SK-N-MC (cell line): ENCODE results near the gene XAGE5.
"Not testable (repeated sequence)": the region's sequence is repeated elsewhere in the genome, so short reads cannot be mapped to it uniquely, and the experiment has no call there.

Experiments used
- DNase-seq: peaks from one replicate; pipeline ENCODE4 v3.0.0-alpha.2; 2011; ENCODE audit warnings: low read depth, low spot score
- H3K27ac ChIP-seq: fragments of 200-600 bp; sonication (generic); 2 replicates; pipeline ENCODE4 v1.5.1; 2016; ENCODE audit warnings: mixed run types
- H3K36me3 ChIP-seq: fragments of 200-600 bp; sonication (generic); 2 replicates; pipeline ENCODE4 v1.6.1; 2017; ENCODE audit warnings: antibody characterized with exemption, low read length, mixed read lengths; ENCODE audit not compliant: insufficient read depth
- H3K4me3 ChIP-seq: fragments of 200-600 bp; sonication (generic); 2 replicates; pipeline ENCODE4 v1.5.1; 2016
- H3K9ac ChIP-seq: fragments of 200-600 bp; sonication (generic); 2 replicates; pipeline ENCODE4 v1.8.0; 2017; ENCODE audit warnings: mixed run types, mixed read lengths; ENCODE audit not compliant: insufficient read length
- H3K9me3 ChIP-seq: fragments of 200-600 bp; sonication (generic); 2 replicates; pipeline ENCODE4 v1.6.1; 2017; ENCODE audit warnings: low read depth, mild to moderate bottlenecking, antibody characterized with exemption, low read length, moderate library complexity, mixed read lengths
- EZH2 ChIP-seq: fragments of 200-600 bp; sonication (generic); IDR thresholded peaks from one replicate; pipeline ENCODE4 v1.6.1; 2017; ENCODE audit warnings: antibody characterized with exemption
- FOXP2 ChIP-seq: optimal IDR thresholded peaks from 2 replicates; pipeline ENCODE3; 2011; ENCODE audit warnings: mild to moderate bottlenecking, moderate library complexity; ENCODE audit not compliant: insufficient read depth; ENCODE audit errors: extremely low read length, control extremely low read depth
- POLR2AphosphoS5 ChIP-seq: IDR thresholded peaks from 2 replicates; pipeline ENCODE4 v1.6.1; 2012; ENCODE audit warnings: mild to moderate bottlenecking, low read depth, low read length, borderline replicate concordance

XAGE5 gene, protein sequence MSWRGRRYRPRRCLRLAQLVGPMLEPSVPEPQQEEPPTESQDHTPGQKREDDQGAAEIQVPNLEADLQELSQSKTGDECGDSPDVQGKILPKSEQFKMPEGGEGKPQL

DNA sequence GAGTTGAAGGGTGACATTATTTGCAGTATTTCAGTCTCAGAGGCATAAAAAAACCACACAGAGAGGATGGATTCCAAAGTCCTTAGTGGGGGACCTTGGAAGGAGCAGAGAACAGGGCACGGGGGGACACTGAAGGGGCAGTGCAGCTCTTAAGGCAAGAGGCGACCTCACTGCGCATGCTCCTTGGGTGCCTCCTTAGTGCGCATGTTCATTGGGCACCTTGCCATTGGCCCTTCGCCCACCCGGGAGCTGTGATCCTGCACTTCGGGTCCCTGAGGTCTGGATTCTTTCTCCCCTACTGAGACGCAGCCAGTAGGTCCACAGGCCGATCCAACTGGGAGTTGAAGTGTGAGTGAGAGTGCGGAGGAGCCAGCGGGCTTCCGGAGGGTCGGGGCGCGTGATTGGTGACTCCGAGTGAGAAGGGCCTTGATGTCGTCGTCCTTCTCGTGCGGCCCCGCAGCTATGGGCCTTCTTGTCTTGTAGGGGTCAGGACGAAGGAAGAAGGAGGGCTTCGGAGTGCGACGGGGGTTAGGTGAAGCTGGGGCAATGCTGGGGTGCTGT is at the start of gene XAGE5:
Gene XAGE5, plus strand, starts transcription at position 223 of the 561 bp plus-strand sequence. CDS start 1,280 bp downstream, outside the sequence.
- H3K9ac ChIP-seq = no peak within 1 kb of the TSS
- TF ChIP-seq FOXP2 (no peak), POLR2AphosphoS5 (no peak), EZH2 (no peak)
- no peak within 1 kb of the TSS for H3K27ac ChIP-seq
- no peaks in the 10 kb centered on the region for H3K36me3 ChIP-seq
- no peak within 1 kb of the TSS for H3K4me3 ChIP-seq
- H3K9me3 ChIP-seq = no peaks in the 10 kb centered on the region
- DNase-seq = no peak

DNA sequence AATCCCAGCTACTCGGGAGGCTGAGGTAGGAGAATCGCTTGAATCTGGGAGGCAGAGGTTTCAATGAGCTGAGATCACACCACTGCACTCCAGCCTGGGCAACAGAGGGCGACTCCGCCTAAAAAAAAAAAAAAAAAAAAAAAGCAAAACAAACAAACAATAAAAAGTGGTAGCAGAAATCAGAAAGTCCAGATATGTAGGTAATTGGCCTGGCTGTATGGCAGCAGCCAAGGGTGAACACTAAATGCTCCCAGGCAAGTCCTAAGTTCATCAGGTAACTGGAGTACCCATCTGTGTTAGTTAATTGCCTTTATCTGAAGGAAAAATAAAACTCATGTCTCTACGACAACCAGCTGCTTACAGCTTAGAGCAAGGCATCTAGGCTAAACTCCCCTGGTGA is 45.1 kb upstream of the XAGE5 start:
- H3K9ac ChIP-seq, H3K36me3 ChIP-seq, H3K4me3 ChIP-seq, DNase-seq, H3K27ac ChIP-seq, H3K9me3 ChIP-seq: not testable (repeated sequence)

DNA sequence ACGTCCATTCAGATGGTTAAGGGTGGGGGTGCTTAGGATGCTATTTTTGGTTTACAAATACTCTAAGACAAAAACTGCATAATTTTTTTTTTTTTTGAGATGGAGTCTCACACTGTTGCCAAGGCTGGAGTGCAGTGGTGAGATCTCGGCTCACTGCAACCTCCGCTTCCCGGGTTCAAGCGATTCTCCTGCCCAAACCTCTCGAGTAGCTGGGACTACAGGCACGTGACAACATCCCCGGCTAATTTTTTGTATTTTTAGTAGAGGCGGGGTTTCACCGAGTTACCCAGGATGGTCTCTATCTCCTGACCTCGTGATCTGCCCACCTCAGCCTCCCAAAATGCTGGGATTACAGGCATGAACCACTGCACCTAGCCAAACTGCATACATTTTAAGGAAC is 37.6 kb upstream of the XAGE5 start:
- H3K36me3 ChIP-seq, H3K9ac ChIP-seq, H3K4me3 ChIP-seq, H3K9me3 ChIP-seq, DNase-seq, H3K27ac ChIP-seq: not testable (repeated sequence)

DNA sequence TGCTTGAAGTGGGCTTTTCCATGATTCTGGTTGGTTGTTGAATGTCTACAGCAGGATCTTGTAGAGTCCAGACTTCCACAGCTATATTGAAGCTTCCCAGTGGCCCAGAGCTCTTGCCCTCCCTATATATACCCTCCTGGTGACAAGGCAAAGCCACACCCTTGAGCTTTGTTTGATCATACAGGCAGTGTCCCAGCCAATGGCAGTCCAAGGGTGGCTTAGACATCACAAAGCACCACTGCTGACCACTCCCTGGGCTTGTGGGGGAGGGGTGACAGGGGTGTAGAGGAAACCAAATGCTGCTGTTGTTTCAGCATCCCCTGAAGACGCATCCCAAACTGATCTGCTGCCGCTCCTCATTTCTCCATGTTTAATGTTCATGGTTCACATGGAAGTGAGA is 13.8 kb upstream of the XAGE5 start, which contains the start of gene SPANXN5:
Gene SPANXN5, minus strand, starts transcription at position 101 of the 400 bp plus-strand sequence. Its CDS starts 79 bp downstream, at position 22.
- not testable (repeated sequence) for H3K9ac ChIP-seq, DNase-seq

DNA sequence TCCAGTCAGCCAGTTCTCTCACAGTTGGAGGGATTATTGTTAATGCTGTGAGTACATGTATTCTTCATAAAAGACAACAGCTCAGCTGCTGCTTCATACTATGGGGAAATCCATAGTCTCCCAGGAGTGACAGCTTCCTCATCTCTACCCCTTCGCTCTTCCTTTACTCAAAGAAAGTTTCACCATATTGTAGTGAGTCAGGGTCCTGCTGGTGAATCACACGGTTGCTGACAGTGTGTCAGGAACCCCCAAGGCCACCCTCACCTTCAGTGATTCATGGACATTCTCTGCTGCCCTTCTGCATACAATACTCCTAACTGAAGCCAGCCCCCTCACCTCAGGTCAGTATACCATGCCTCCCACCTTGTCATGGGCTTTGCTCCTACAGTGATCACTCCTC is 6.2 kb upstream of the XAGE5 start:
- not testable (repeated sequence) for H3K36me3 ChIP-seq, H3K4me3 ChIP-seq, H3K27ac ChIP-seq, H3K9me3 ChIP-seq, H3K9ac ChIP-seq, DNase-seq

More for the DNA sequence above, 13.8 kb upstream of the XAGE5 start, which contains the start of gene SPANXN5:
- not testable (repeated sequence) for H3K9me3 ChIP-seq, H3K27ac ChIP-seq, H3K36me3 ChIP-seq, H3K4me3 ChIP-seq

DNA sequence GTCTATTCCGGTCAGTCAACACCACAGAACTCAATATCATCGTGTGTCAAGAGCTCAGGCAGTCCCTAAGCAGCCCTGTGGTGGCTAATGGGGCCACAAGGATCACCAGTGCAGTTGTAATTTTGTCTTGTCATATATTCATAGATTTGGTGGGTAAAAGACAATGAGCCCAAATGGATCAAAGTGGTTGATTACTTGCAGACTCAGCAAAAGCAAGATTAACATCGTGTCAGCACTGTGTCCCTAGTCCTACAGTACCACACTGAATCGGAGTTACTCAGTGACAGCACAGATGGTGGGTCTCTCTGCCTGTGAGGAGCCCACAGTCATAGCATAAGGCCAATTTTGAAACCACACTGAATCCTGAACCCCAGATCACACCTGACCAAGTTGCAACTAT is 8.7 kb downstream of the XAGE5 start:
- Histone ChIP-seq H3K36me3 (no peaks in the 10 kb centered on the region), H3K4me3 (no peak overlapping the region), H3K9ac (no peak overlapping the region), H3K9me3 (no peaks in the 10 kb centered on the region), H3K27ac (no peak overlapping the region)
- TF ChIP-seq FOXP2 = no peak
- no peak for TF ChIP-seq EZH2
- TF ChIP-seq POLR2AphosphoS5 = no peak
- DNase-seq = no peak

DNA sequence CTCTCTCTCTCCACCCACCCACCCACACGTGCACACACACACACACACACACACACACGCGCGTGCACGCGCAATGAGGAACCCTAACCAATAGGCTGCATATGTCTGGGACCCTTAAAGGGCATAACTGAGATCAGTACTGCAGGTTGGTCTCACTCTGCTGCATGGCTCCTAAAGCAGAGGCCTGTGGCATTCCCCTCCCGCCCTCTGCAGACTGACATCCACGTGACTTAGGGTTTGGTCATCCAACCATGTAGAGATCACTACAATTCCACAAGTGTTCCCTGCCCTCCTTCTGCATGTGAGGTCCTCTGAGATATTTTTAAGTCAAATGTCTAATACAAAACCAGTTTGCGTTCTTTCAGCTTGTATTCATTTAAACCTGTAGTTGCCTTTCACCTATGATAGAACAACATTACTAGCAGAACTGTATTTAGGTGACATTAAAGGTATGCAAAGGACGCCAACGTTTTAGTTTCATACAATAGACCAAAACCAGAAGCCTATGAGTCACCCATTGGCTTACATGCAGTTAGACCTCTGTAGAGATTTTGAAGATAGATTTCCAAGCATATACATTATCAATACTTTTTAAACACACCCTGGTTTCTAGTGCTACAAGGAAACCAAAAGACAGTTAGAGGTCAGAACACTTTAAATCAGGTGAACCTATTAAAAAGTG is 10.1 kb downstream of the XAGE5 start:
- no peak overlapping the region for H3K27ac ChIP-seq
- TF ChIP-seq POLR2AphosphoS5 = no peak
- TF ChIP-seq FOXP2 = no peak
- no peak for TF ChIP-seq EZH2
- no peak overlapping the region for H3K4me3 ChIP-seq
- H3K36me3 ChIP-seq = no peaks in the 10 kb centered on the region
- H3K9ac ChIP-seq = no peak overlapping the region
- H3K9me3 ChIP-seq = no peaks in the 10 kb centered on the region
- no peak for DNase-seq

DNA sequence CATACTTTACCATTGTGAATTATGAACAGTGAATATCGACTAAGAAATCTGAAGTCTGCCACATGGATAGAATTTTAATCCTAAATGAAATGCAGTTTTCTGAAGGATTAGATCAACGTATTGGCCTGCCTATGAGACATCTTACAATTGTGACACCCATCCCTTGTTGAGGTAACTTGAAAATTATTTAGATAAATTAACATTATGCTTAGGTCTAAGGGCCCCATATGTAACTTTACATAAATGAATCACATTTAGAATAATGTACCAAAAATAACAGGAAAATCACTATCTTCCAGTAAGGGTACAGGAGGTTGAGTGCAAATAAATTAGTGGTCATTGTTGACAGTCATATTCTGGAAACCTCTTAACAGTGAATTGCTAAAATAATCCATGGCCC is 13.5 kb downstream of the XAGE5 start:
- H3K36me3 ChIP-seq = no peaks in the 10 kb centered on the region
- no peak overlapping the region for H3K27ac ChIP-seq
- TF ChIP-seq EZH2 (no peak), POLR2AphosphoS5 (no peak), FOXP2 (no peak)
- H3K4me3 ChIP-seq = no peak overlapping the region
- DNase-seq = no peak
- no peak overlapping the region for H3K9ac ChIP-seq
- no peaks in the 10 kb centered on the region for H3K9me3 ChIP-seq

DNA sequence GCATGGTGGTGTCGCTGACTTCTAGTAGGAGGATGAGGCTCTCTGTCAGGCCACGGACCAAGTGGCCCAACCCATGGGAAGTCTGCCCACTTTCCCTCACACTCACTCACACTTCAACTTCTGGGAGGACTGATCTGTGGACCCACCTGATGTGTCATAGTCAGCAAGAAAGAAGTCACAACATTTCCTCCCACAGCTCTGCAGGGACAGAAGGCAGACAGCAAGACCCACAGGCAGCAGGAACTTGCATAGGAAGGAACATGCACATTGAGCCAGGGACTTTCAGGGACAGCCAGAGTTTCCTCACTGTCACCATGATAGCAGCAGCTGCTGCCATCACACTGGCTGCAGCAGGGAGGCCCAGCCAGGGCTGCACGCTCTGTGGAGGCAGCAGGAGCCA is 19.5 kb downstream of the XAGE5 start:
- Histone ChIP-seq H3K36me3 (no peaks in the 10 kb centered on the region), H3K4me3 (no peak overlapping the region), H3K27ac (no peak overlapping the region), H3K9me3 (no peaks in the 10 kb centered on the region), H3K9ac (no peak overlapping the region)
- no peak for DNase-seq
- no peak for TF ChIP-seq EZH2
- no peak for TF ChIP-seq FOXP2
- no peak for TF ChIP-seq POLR2AphosphoS5
